CD4-positive, alpha-beta T cell treated with Interleukin-17A for 4 hours (primary cell): ENCODE measurements around the gene GNB5.
A peak's percentile ranks its signal among the peaks of the same experiment; 100 is the strongest.
"Not testable (repeated sequence)": the region's sequence is repeated elsewhere in the genome, so short reads cannot be mapped to it uniquely, and the experiment has no call there.

Experiments
- DNase-seq: peaks from one replicate; pipeline ENCODE4 v3.0.0-alpha.2; 2020; ENCODE audit warnings: mixed read lengths

The GNB5 gene

DNA sequence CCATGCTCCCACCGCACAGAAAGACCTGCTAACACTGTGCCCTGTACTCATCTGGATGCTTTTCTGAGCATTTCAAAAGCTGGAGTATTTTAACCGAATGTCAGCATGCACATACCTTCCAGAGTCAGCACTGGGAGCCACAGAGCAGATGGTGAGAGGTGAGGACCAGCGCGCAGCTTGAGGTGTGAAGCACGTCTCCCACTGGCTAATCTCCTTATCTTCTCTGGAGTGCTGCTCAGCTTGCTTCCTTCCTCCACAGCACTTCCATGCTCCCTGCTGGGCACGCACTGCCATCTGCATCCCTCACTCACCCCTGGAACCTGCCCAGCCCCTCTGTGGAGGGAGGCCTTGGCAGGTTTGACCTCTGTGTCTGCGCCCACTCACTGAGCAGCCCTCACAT is at the start of gene GNB5:
GNB5 (minus strand) TSS at position 186 of the 400 bp plus-strand sequence. CDS start 6,716 bp downstream, outside the sequence.
- no peak for DNase-seq

DNA sequence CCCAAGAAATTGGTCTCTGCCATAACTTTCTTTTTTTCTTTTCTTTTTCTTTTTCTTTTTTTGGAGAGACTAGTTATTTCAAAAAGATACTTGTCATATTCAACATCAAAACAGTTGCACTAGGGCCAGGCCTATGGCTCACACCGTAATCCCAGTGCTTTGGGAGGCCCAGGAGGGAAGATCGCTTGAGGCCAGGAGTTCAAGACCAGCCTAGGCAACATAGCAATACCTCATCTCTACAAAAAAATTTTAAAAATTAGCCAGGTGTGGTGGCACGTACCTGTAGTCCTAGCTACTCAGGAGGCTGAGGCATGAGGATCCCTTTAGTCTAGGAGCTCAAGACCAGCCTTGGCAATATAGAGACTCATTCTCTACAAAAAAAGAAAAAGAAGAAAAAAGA is 49.0 kb upstream of the GNB5 start:
- no peak for DNase-seq

DNA sequence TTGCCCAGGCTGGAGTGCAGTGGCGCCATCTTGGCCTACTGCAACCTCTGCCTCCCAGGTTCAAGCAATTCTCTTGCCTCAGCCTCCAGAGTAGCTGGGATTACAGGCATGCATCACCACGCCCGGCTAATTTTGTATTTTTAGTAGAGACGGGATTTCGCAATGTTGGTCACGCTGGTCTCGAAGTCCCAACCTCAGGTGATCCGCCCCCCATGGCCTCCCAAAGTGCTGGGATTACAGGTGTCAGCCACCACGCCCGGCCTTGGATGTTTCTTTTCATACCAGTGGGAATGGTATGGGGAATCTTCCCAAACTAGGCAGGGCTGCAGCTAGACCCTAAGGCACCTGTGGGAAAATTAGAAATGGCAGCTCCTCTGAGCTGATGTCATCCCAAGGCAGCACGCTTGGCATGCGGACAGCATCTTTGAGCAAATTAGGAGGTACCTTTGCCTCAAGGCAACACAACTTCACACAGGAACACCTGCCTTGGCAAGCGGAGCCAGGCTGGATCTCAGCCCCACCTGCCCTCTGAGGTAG is 47.9 kb upstream of the GNB5 start:
- DNase-seq = not testable (repeated sequence)

DNA sequence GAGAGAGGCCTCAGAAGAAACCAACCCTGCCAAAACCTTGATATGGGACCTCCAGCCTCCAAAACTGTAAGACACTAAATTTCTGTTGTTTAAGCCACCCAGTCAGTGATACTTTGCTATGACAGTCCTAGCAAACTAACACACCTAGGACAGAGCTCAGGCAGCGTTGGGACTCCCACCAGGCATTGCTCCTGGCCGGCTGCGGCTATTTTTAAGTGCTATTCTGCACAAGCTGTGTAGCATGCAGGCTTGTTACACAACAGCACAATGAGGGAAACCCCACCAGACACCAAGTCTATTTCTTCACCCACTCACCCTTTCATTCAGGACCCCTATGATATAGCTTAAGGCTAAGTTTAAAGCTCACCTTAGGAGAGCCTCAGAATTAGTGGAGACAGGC is 47.0 kb upstream of the GNB5 start:
- no peak for DNase-seq

DNA sequence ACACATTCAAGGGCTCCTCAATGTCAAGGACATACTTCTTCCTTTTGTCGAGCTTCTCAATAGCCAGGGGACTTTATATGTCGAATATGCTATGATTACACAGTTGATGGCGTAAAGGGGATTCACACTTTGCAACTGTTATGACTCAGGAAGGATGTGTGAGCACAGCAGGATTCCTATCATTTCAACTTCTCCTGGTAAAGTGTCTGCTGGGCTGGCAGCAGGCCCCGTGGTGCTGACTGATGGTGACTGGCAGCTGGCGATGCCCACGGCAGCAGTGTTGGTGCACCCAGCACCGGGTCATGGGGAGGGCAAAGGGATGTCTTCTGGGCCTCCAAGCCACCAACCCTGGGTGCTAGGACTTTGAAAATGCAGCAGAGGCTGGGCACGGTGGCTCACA is 44.8 kb upstream of the GNB5 start:
- DNase-seq = no peak

DNA sequence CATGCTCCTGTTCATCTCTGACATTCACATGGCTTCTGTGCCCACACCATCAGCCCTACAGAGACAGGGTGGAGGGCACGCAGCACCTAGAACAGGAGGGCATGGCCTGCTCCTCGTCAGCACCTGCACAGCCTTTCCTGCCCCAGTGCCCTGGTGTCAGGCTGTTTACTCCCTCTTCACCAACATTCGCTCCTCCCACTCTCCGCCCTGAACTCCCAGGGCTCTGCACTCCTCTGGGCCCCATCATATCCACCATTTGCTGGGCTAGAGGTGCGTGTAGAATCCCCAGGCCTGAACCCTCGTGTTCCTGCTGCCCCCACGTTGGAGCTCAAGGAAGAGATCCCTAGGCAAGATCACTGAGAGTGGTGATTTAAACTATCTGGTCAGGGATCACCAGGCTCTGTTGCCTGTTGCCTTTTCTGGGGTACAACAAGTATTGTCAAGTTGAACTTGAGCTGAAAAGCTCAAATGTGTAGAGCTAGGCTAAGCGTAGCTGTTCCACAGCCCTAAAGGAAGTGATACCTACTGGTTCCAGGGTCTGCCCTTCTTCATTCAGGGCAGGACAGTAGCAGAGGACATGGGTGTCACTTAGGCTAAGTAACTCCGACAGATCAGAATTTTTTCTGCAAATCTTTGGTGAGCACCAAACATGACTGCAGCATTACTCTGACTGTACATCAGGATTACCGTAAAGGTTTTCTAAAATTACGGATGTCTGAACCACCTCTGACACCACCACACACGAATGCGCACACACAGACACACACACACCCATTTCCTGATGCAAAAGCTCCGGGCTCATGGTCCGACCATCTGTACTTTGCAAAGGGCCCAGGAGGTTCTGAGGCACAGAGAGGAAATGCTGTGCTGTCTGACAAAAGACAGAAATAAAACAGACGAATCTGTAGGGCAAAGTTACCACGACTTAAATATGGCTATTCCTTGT is 43.7 kb upstream of the GNB5 start:
- peak; percentile 74 for DNase-seq

DNA sequence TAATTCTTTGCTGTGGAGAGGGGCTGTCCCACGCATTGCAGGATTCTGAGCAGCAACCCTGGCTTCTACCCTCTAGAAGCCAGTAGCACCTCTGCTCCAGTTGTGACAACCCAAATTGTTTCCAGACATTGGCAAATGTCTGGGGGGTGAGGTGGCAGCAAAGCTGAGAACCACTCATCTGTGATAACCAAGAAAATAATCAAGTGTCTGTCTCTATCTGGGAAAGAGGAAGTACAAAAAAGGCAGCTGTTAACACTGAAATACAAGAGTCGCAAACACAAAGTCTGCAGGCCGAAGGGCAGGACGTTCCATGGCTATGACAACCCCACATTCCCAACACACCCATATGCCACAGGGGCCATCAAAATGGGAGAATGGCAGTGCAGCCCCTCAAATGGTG is 42.2 kb upstream of the GNB5 start:
- DNase-seq = peak; percentile 19

DNA sequence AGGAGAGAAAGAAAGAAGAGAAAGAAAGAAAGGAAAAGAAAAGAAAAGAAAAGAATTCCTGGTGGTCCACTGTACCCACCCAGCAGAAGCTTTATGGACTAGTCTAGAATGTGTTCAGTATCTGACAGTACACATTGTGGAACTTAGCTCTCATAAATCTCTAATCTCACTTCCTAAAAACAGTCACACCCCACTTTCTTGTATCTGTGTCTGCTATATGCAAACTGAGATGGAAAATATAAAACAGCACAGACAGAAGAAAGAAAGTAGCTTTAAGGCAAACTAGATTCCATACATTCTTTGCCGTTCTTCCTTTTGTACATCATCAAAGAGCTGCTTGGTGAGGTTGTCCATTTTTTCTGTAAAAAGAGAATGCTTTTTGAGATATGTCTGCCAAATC is 41.1 kb upstream of the GNB5 start:
- no peak for DNase-seq

DNA sequence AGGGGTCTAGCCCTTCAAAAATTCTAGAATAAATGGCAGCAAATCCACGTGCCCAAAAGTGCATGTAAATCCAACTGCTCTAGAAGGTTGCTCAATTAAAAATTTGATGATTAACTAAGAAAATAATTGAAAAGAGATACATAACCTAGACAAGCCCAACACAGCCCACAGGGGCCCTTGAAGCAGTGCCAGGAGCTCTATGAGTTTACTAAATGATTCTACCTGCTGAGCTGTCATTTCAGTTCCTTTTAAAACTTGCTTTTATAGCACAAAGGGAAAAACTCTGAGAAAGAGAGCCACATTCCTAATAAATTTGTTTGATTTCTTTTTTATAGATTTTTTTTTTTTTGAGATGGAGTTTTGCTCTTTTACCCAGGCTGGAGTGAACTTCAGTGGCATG is 38.9 kb upstream of the GNB5 start:
- DNase-seq = no peak

DNA sequence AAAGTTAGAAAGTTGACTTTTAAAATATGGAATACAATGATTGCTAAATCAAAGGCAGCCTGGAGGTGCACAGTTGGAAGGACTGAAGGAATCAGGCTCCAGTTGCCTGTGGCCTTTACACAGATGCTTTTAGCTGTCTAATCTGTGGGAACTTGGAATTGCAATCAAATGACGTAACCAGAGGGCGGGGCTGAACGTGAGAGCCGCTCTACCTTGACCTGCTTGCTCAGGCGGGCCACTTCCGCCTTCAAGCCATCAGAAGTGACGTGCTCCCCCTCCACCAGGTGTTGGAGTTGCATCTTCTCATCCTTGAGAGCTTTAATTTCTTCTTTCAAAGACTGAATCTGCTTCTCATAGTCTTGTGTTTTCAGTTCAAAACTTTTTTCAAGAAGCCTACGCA is 37.7 kb upstream of the GNB5 start:
- DNase-seq = no peak

DNA sequence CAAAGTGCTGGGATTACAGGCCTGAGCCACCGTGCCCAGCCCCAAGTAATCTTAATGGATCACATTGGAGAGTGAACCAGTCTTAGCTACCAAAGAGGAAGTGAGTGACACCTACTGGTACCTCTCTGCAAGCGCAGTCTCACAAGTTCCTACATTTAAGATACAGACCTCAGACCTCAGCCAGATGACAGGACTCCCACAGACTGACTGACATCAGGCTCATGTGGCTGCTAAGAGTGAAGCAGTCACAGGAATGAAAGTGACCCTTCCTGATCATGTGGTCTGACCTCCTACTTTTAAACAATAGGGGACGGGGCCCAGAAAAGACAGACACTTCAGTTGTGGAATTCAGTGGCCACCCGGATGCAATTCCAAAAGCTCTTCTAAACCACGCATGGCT is 36.3 kb upstream of the GNB5 start:
- peak; percentile 74 for DNase-seq

DNA sequence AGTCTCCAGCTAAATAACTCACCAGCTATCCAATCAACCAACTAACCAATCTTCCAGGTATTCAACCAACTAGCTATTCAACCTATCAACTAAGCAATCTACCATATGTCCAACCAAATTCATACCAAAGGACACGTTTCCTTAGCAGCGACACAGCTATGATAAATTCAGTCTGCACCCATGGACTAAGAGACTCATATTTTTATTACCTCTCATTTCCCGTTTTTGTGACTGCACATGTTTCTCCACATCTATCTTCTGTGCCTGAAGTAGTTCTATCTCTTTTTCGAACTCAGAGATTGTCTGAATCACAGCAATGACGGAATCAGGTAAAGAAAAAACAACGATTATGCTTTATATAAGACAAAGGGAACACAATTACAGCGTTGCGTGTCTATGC is 34.0 kb upstream of the GNB5 start:
- DNase-seq = no peak

DNA sequence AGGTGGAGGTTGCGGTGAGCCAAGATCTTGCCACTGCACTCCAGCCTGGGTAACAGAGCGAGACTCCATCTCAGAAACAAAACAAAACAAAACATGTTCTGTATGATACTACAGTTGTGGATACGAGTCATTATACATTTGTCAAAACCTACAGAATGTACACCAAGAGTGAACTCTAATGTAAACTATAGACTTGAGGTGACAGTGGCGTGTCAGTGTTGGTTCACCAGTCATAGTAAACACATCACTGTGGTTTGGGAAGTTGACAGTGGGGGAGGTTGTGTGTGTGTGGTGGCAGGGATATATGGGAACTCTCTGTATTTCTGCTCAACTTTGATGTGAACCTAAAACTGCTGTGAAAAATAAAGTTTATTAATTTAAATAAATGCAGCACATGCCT is 33.0 kb upstream of the GNB5 start:
- DNase-seq = no peak

DNA sequence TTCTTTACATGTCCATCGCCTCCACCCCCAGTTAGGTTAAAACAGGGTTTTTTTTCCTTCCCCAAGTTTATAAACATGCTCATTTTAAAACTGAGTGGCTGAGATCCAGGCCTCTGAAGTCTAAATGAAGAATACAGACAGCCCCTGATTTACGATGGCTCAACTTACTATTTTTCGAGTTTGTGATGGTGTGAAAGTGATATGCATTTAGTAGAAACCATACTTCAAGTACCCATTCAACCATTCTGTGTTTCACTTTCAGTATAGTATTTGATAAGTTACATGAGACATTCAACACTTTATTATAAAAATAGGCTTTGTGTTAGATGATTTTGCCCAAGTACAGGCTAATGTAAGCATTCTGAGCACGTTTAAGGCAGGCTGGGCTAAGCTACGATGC is 30.5 kb upstream of the GNB5 start:
- no peak for DNase-seq

DNA sequence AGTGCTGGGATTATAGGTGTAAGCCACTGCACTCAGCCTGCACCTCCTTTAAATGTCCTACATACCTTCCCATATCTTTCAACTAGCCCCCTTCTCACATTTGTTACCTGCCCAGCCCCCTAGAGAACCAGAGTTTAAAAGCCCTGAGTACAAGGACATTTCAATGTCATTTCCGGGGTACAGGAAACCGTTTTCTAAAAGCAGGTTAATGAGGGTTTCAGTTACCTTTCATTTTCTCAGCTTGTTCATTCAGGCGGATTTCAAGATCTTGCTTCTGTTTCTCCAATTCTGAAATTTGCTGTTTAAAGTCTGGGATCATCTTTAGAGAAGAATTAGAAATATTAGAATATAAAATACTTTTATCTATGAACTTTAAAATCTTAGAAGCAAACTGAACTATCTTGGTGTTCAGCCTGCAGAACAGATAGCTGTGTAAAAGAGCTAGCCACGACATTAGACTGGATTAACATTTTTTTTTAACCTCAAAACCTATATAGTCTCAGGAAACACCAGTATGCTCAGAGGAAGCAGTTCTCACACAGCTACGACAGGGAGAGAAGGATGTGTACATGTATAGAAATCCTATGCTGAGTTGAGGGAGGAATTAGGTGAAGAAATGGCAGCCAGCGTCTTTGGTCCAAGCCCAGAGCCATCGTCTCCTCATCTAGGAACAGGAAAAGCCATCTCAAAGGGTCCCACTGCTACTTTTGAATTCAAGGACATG is 29.9 kb upstream of the GNB5 start:
- no peak for DNase-seq

DNA sequence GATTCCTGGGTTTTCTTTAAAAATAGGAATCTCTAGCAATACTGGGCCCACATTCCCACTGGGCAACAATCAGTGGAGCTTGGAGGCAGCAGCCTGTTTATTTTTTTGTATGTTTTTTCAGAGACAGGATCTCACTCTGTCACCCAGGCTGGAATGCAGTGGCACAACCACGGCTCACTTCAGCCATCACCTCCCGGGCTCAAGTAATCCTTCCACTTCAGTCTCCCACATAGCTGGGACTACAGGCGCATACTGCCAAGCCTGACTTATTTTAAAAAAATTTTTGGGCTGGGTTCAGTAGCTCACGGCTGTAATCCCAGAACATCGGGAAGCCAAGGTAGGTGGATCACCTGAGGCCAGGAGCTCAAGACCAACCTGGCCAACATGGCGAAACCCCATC is 29.1 kb upstream of the GNB5 start:
- DNase-seq = no peak

DNA sequence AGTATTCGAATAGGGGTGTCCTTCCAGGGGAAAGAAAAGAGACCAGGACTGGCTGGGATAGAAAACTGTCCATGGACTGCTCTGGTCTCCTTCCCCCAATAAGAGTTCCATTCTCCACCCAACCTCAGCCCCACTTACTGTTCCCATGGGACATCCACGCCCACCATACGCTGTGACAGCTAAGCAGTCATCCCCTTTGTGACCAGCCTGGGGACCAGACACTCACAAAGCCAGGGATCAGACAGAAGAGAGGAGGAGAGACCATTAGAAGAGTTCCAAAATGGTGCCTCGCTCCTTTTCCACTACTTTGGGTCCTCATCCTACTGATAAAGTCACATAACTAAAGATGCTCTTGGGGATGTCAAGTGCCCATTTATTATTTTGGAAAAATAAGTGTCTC is 27.6 kb upstream of the GNB5 start:
- no peak for DNase-seq

DNA sequence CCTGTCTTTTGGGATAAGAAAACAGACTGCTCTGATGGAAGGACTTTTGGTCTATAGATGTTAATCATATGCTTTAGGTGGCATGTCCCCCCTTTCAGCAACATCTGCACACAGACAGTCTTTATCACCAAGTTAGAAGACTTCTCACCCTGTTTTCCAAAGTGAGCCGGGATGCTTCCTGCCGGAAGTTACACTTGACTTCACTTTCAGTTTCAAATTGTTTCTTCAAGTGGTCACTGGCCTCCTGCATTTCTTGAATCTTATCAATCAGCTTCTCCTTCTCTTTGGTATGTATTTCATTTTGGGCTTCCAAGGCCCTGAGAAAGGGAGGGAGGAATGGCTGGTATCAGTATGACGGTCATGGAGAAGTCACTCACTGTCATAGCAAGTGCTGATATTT is 27.2 kb upstream of the GNB5 start:
- DNase-seq = no peak

DNA sequence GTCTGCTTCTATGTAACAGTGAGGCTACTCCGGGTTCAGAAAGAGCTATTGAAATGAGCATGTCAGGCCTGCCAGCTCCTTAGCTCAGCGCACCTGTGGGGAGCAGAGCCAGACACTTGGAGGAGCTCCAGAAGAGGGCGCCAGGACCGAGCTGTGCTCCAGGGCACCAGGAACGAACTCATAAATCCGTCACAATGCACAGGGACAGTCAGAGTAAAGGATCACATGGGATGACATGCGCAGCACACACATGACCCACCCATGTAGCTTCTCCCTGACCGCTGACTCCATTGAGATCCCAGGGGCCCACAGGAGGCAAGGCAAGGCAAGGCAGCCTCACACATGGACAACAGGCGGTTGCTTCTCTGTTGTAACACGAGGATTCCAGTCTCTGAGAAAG is 26.0 kb upstream of the GNB5 start:
- DNase-seq = peak; percentile 44

DNA sequence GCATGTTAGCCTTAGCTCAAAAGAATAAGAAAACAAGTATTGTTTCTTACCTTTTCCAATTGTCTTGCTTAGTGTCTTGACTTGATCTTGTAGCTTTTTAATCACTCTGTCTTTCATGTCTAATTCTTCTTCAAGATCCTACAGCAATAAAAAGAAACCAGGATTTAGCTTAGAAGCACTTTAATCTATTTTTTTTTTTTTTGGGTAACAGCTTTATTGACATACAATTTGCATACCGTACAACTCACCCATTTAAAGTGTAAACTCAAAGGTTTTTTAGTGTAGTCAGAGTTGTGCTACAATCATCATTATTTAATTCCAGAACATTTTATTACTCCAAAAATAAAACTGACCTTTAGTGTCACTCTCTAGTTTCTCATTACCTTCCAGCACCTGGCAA is 23.4 kb upstream of the GNB5 start:
- no peak for DNase-seq

DNA sequence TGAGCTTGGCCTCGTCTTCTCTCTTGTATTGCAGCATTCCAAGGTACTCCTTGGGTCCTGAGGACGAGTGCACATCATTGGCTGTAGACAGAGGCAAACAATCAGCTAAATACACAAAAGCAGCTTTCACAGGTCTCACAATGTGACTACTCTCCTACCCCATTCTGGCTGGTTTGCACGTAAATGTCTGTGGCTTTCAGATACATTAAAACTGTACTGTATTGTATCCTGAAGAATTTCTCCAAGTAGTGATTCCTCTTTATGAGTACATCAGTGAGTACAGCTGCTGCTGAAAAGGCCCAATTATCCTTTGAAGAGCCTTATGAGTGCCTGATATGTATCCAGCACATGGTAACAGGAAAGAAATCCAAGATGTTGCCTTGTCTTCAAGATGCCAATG is 22.0 kb upstream of the GNB5 start:
- no peak for DNase-seq

DNA sequence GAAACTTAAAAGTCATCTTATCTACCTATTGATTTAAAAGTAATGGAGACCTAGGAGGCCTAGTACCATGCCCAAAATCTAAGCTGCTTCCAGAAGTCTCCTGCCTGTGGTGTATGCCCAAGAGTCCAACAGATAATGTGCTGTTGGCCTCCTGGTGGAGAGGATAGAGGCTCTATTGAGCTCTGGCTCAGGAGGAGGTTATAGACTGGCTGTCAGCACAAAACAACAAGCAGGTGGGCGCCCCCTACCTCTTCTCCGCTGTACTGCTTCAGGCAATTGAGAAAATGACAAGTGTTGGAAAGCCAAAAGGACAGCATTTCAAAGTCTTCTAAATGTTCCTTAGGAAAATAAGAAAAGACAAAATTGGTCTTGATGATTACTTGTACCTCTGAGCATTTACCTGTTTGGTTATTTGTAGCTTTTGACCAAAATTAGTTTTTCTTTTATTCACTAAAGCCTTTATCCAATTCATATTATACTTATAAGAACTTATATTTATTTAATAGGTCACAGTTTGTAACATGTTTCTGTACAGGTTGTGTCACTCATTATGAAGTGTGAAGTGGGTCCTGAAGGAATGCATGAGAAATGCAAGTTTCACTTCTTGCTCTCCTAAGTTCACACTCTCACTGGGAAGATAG is 17.2 kb upstream of the GNB5 start:
- peak; percentile 81 for DNase-seq

DNA sequence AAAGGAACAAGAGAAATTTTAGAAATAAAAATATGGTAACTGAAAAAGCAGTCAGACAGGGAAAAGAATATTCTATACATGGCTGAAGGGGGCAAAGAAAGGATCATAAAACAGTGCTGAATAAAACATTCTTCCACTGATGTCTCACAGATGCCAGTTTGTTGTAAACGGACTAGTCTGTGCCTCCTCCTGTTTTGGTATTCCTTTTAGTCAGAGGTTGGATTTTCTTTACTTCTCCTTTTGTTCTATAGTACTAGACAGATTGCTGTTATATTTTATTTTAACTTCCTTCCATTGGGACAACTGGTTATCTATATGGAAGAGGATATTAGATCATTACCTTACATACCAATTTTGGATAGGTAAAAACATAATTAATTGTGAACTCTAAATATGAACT is 16.0 kb upstream of the GNB5 start:
- no peak for DNase-seq

DNA sequence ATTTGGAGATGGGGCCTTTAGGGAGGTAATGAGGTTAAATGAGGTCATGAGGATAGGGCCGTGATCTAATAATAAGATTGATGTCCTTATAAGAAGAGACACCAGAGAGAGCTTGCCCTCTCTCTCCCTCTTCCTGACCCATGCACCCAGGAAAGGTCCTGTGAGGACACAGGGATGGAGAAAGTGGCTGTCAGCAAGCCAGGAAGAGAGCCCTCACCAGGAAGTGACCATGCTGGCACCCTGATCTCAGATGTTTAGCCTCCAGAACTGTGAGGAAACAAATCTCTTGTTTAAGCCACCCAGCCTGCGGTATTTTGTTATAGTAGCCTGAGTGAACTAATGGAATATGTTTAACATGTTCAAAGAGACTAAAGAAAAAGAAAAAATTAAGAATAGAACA is 15.3 kb upstream of the GNB5 start:
- DNase-seq = no peak
